Iris pigment epithelial cell (primary cell): Measurements from ENCODE around the gene MRPL55.
A peak's percentile ranks its signal among the peaks of the same experiment; 100 is the strongest.

ENCODE experiments used
- DNase-seq: peaks from one replicate; pipeline ENCODE4 v3.0.0-alpha.2; 2011; ENCODE audit warnings: low read depth

The MRPL55 gene

GRCh38 chr1:228084797-228085196 is 24.3 kb downstream of the MRPL55 start:
- no peak for DNase-seq

GRCh38 chr1:228084325-228084724 is 24.8 kb downstream of the MRPL55 start:
- peak; percentile 86 for DNase-seq

- DNase-seq = peak; percentile 40
Observed at GRCh38 chr1:228083871-228084278, 25.2 kb downstream of the MRPL55 start.

GRCh38 chr1:228082918-228083870 is 25.9 kb downstream of the MRPL55 start:
- DNase-seq = no peak

GRCh38 chr1:228082214-228082917 is 26.7 kb downstream of the MRPL55 start, which contains the start of gene ARF1:
ARF1 (plus strand) TSS chr1:228082708; CDS start chr1:228097115, 14,407 bp downstream.
- DNase-seq = peak; percentile 89

- DNase-seq = no peak
Observed at GRCh38 chr1:228081578-228082213, 27.4 kb downstream of the MRPL55 start.

GRCh38 chr1:228081144-228081543 is 28.0 kb downstream of the MRPL55 start:
- no peak for DNase-seq

- DNase-seq = no peak
Observed at GRCh38 chr1:228079601-228080263, 29.4 kb downstream of the MRPL55 start.

GRCh38 chr1:228079013-228079412 is 30.1 kb downstream of the MRPL55 start:
- no peak for DNase-seq

GRCh38 chr1:228077565-228078330 is 31.4 kb downstream of the MRPL55 start:
- no peak for DNase-seq

- no peak for DNase-seq
Observed at GRCh38 chr1:228076796-228077430, 32.2 kb downstream of the MRPL55 start.

- no peak for DNase-seq
Observed at GRCh38 chr1:228075801-228076271, 33.3 kb downstream of the MRPL55 start.

- no peak for DNase-seq
Observed at GRCh38 chr1:228074954-228075730, 34.0 kb downstream of the MRPL55 start.

- no peak for DNase-seq
Observed at GRCh38 chr1:228073857-228074545, 35.1 kb downstream of the MRPL55 start.

- DNase-seq = no peak
Observed at GRCh38 chr1:228073061-228073856, 35.8 kb downstream of the MRPL55 start.

GRCh38 chr1:228072658-228073043 is 36.4 kb downstream of the MRPL55 start:
- DNase-seq = no peak

- no peak for DNase-seq
Observed at GRCh38 chr1:228071839-228072657, 37.1 kb downstream of the MRPL55 start.
